Measurements from ENCODE around the gene SPEM2. TPM values are rescaled to one million over a fixed set of nuclear protein-coding genes. Genes with fewer than 3 reads are reported as not detected.

Gene SPEM2
- total RNA-seq, 1 experiment from 2014 or later = not detected

GRCh38 chr17:7416323-7416722 is 9.1 kb upstream of the SPEM2 start:
- Histone ChIP-seq H2AK5ac (ENCODE audit: insufficient read length, low read length) (no peak overlapping the region), H4K5ac (ENCODE audit: insufficient read length, low read depth, low read length) (no peak overlapping the region), H2BK20ac (ENCODE audit: low read depth, low read length, poor library complexity, severe bottlenecking) (no peak overlapping the region), H3K4me2 (ENCODE audit: insufficient read depth, insufficient read length, low read length) (no peak overlapping the region), H3K4me1 (ENCODE audit: insufficient read depth, low read length) (no peaks in the 10 kb centered on the region), H3K56ac (ENCODE audit: insufficient read length, low read depth, low read length) (no peak overlapping the region), H2BK5ac (ENCODE audit: insufficient read length, low read length) (no peak overlapping the region), H3K27ac (ENCODE audit: insufficient read length, low read depth, low read length) (no peak overlapping the region), H3T11ph (ENCODE audit: low read length) (no peak overlapping the region), H3K23ac (ENCODE audit: insufficient read length, low read depth, low read length) (no peak overlapping the region), H3K27me3 (ENCODE audit: insufficient read depth, low read length) (no peaks in the 10 kb centered on the region), H3K9me3 (ENCODE audit: control insufficient read depth, low read depth, low read length) (no peaks in the 10 kb centered on the region), H3K9ac (ENCODE audit: extremely low read depth, insufficient read length, low read length) (no peak overlapping the region), H2BK120ac (ENCODE audit: low read depth, low read length, poor library complexity, severe bottlenecking) (no peak overlapping the region), H2BK12ac (ENCODE audit: insufficient read length, low read depth, low read length) (no peak overlapping the region), H3K18ac (ENCODE audit: insufficient read length, low read depth, low read length) (no peak overlapping the region), H3K23me2 (ENCODE audit: insufficient read length, low read depth, low read length, poor library complexity, severe bottlenecking) (no peaks in the 10 kb centered on the region), H3K14ac (ENCODE audit: insufficient read depth, low read length) (no peak overlapping the region), H3K79me1 (ENCODE audit: insufficient read depth, low read depth, low read length, poor library complexity, severe bottlenecking) (no peaks in the 10 kb centered on the region), H2AFZ (ENCODE audit: low read length) (no peak overlapping the region), H2BK15ac (ENCODE audit: low read depth, low read length) (no peak overlapping the region), H4K20me1 (ENCODE audit: control insufficient read depth, insufficient read depth, insufficient read length) (no peaks in the 10 kb centered on the region), H3K4ac (ENCODE audit: low read depth, low read length) (no peak overlapping the region), H3K79me2 (ENCODE audit: insufficient read depth, low read length) (no peaks in the 10 kb centered on the region), H4K91ac (ENCODE audit: insufficient read length, low read depth, low read length) (no peak overlapping the region), H4K8ac (replicated peaks; ENCODE audit: insufficient read length, low read depth, low read length) (no peak overlapping the region)
- H3K36me3 Mint-ChIP-seq (ENCODE audit: insufficient read depth in 1 of 3, low read depth in 3 of 3) = peaks cover 8 to 42% (median 32%) of the 10 kb centered on the region in 3 experiments; a peak in 6 of 7 replicates
- no peak overlapping the region; a peak in 1 of 5 replicates for H3K4me3 Mint-ChIP-seq
- H3K27me3 Mint-ChIP-seq (ENCODE audit: low read depth) = no peaks in the 10 kb centered on the region
- TF ChIP-seq CTCF (conservative IDR thresholded peaks at IDR 0.05) = no peak
- H3K27ac Mint-ChIP-seq = peak overlapping the region in 2 of 3 experiments; percentile 11 to 17; a peak in 2 of 7 replicates
- no peak for DNase-seq
- WGBS (ENCODE audit: extremely low coverage, insufficient read length, low lambda C conversion rate) = no CpG with 5 or more reads among the region's 6 CpGs
- H3K4me1 Mint-ChIP-seq = peaks cover 9 to 40% of the 10 kb centered on the region in 2 experiments
- no peaks in the 10 kb centered on the region for H3K9me3 Mint-ChIP-seq
